Measurements from ENCODE around the gene ATP7B. TPM values are rescaled to one million over a fixed set of nuclear protein-coding genes. Genes with fewer than 3 reads are reported as not detected.
"Not testable (repeated sequence)": the region's sequence is repeated elsewhere in the genome, so short reads cannot be mapped to it uniquely, and the experiment has no call there.

The ATP7B gene
- total RNA-seq, 1 donor from 2014 or later: 5.5 TPM

- no peak for DNase-seq
These were observed 89.2 kb downstream of the ATP7B start for GRCh38 chr13:51921790-51922740.

- DNase-seq: no peak
These were observed 90.5 kb downstream of the ATP7B start for GRCh38 chr13:51920786-51921185.

- no peak for DNase-seq
These were observed 91.0 kb downstream of the ATP7B start for GRCh38 chr13:51920267-51920666.

GRCh38 chr13:51919531-51919930 is 91.7 kb downstream of the ATP7B start:
- no peak for DNase-seq

- DNase-seq: no peak
These were observed 94.3 kb downstream of the ATP7B start for GRCh38 chr13:51916962-51917361.

GRCh38 chr13:51916051-51916818 is 95.0 kb downstream of the ATP7B start:
- no peak for DNase-seq

GRCh38 chr13:51914137-51914493 is 97.1 kb downstream of the ATP7B start:
- DNase-seq: no peak

GRCh38 chr13:51913421-51914136 is 97.7 kb downstream of the ATP7B start:
- DNase-seq: peak; percentile 30

- no peak for DNase-seq
These were observed 98.6 kb downstream of the ATP7B start for GRCh38 chr13:51912511-51913225.

GRCh38 chr13:51912091-51912490 is 99.2 kb downstream of the ATP7B start:
- DNase-seq: peak; percentile 20

- DNase-seq: no peak
These were observed 100.7 kb downstream of the ATP7B start for GRCh38 chr13:51910508-51910907.

GRCh38 chr13:51909265-51909664 is 102.0 kb downstream of the ATP7B start:
- DNase-seq: not testable (repeated sequence)

GRCh38 chr13:51907040-51907732 is 104.1 kb downstream of the ATP7B start:
- DNase-seq: no peak

- no peak for DNase-seq
These were observed 104.7 kb downstream of the ATP7B start for GRCh38 chr13:51906581-51906980.

- DNase-seq: no peak
These were observed 105.5 kb downstream of the ATP7B start for GRCh38 chr13:51905787-51906186.

- no peak for DNase-seq
These were observed 108.5 kb downstream of the ATP7B start for GRCh38 chr13:51902776-51903175.

- no peak for DNase-seq
These were observed 110.8 kb downstream of the ATP7B start for GRCh38 chr13:51900471-51900870.

- peak; percentile 67 for DNase-seq
These were observed 115.1 kb downstream of the ATP7B start for GRCh38 chr13:51895906-51896888.

GRCh38 chr13:51894239-51894638 is 117.0 kb downstream of the ATP7B start:
- DNase-seq: no peak

- no peak for DNase-seq
These were observed 118.6 kb downstream of the ATP7B start for GRCh38 chr13:51892657-51893056.
